ENCODE results near the gene MED23.

The MED23 gene

GRCh38 chr6:131627724-131628682 is at the start of gene MED23:
TSS of gene MED23 (minus strand) at chr6:131628242. CDS start at chr6:131628049, 193 bp downstream.
- DNase-seq, result peak; percentile 91

GRCh38 chr6:131673184-131673583 is 45.1 kb upstream of the MED23 start:
- no peak for DNase-seq

DNA sequence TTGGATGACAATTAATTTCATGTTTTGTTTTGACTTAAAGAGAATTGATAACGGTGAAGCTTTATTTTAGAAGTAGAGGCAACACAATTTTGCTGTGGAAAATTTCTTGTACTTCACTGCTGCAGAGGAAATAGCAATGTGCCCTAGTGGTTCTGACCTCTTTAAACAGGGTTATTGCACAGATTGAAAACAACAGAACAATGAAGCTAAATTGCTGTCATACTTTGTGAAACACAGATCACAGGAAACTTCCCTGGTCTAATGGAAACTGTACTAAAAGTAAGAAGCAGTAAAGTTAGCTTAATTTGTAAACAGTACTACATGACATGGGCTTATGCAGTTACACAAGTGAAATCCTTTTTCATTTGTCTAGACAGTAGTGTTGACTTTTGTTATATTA is 41.8 kb upstream of the MED23 start:
- DNase-seq, result no peak

DNA sequence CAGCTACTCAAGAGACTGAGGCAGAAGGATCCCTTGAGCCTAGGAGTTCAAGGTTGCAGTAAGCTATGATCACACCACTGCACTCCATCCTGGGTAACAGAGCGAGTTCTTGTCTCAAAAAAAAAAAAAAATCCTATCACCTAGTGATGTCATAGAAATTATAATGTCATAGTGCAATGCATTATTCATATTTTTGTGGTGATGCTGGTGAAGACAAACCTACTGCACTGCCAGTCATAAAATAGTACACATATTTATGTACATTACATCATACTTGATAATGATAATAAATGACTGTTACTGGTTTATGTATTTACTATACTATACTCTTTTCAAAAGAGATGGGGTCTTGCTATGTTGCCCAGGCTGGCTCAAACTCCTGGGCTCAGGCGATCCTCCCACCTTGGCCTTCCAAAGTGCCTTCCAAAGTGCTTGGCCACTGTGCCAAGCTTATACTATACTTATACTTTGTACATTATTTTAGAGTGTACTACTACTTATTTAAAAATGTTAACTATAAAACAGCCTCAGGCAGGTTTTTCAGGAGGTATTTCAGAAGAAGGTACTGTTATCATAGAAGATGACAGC is 35.6 kb upstream of the MED23 start:
- no peak for DNase-seq

DNA sequence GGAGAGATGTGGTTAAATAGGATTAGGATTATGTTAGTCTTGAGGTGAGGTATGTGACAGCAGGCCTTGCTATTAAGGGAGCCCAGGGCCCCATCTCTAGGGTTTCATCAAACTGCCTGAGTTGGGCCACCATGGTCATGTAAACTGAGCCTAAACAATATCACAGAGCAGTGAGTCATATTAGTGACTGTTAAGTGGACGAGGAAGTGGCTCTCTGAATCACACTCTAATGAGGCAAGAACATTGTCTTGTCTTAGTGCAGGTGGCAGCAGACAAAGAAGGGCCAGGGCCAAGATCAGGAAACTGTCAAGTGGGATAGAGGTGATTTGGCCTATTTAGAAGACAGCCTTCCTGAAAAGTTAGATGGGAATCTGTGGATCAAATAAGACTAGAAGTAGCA is 32.2 kb upstream of the MED23 start:
- no peak for DNase-seq

- no peak for DNase-seq
Observed at GRCh38 chr6:131658287-131658686, 30.2 kb upstream of the MED23 start.

GRCh38 chr6:131657630-131658111 is 29.6 kb upstream of the MED23 start:
- DNase-seq, result no peak

- DNase-seq, result no peak
Observed at GRCh38 chr6:131657222-131657621, 29.2 kb upstream of the MED23 start.

GRCh38 chr6:131656667-131657066 is 28.6 kb upstream of the MED23 start:
- no peak for DNase-seq

DNA sequence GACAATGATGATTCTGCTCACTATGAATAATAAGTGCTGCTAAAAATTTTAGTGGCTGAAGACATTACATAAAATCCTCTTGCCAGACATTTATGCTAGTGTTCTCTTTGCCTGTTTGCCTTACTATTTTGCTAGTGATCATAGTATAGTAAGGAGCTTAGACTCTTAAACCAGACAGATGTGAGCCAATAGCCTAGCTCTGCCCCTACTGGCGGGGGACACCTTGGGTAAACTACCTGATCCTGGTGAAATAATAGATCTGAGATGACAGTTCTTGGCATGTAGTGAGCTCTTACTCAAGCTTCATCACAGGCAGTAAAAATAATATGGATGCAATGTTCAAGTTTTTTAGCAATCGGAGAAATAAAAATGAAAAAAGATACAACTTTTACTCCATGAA is 27.9 kb upstream of the MED23 start:
- DNase-seq, result no peak

DNA sequence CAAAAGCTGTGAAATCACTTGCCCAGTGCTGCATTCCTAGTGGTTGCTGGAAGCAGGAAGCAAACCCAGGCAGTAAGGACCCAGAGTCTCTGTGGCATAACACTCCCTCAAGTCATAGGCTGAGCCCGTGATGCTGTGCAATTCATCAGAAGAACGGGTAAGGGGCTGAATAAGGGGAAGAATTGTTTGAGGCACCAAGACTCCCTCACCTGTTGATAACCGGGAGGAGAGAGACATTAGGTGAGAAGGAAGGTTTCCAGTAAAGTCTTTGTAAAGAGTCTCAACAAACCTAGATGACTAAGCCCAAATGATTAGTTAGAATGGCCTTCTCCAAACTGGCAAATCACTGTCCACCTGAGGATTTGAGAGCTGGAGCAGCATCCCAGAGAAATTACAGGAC is 27.3 kb upstream of the MED23 start:
- no peak for DNase-seq

- no peak for DNase-seq
Observed at GRCh38 chr6:131654326-131654725, 26.3 kb upstream of the MED23 start.

- no peak for DNase-seq
Observed at GRCh38 chr6:131652472-131652871, 24.4 kb upstream of the MED23 start.

- peak; percentile 11 for DNase-seq
Observed at GRCh38 chr6:131651782-131652181, 23.7 kb upstream of the MED23 start.

GRCh38 chr6:131646249-131646670 is 18.2 kb upstream of the MED23 start:
- no peak for DNase-seq

DNA sequence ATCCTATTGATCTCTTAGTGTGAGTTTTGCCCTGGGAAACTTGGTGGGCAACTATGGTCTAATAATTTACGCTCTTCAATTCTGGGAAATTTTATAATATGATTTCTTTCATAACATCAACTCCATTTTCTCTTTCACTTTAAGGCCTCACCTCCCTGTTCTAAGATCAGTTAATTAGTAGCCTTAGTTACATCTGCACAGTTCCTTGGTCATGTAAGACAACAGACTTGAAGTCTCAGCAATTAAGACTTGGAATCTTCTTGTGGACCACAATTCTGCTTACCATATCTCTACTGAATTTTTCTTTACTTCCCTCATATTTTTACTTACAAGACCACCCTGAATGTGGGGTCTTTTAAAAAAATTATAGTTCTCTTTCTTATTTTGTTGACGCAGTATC is 17.8 kb upstream of the MED23 start:
- no peak for DNase-seq

GRCh38 chr6:131644921-131645320 is 16.9 kb upstream of the MED23 start:
- DNase-seq, result no peak

- no peak for DNase-seq
Observed at GRCh38 chr6:131643855-131644460, 15.9 kb upstream of the MED23 start.

GRCh38 chr6:131642987-131643611 is 15.1 kb upstream of the MED23 start:
- DNase-seq, result no peak

- DNase-seq, result no peak
Observed at GRCh38 chr6:131642565-131642964, 14.5 kb upstream of the MED23 start.

DNA sequence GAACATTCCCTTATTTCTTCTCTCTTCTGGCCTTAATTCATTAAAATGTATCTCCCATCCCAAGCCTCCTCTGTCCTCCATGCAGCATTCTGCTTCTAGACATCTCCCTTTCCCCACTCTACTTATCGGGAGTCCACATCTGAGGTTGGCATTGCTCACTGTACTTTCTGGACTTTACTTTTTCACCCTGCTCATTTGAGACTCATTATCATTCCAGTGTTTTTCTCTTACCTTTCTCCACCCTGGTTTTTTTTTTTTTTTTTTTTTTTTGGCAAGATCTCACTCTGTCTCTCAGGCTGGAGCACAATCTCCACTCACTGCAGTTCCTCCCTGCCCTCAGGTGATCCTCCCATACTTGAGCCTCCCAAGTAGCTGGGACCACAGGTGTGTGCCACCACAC is 13.5 kb upstream of the MED23 start:
- no peak for DNase-seq

DNA sequence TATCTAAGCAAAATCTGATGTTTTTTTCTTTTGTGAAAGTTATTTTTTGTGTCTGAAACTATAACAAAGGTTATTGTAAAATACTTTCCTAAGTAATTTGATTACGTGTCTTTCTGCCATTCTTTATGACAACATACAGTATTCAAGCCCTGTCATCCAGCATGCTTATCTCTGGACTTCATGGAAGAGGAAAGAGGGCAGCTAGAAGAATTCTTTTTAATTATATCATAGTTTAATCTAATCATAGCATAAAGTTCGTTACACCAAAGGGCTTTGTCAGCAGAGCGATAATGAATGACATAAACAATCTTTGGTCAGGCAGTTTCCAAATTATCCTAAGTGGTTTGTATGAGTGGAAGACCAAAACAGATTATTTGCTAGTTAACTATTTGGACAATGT is 12.5 kb upstream of the MED23 start:
- no peak for DNase-seq

DNA sequence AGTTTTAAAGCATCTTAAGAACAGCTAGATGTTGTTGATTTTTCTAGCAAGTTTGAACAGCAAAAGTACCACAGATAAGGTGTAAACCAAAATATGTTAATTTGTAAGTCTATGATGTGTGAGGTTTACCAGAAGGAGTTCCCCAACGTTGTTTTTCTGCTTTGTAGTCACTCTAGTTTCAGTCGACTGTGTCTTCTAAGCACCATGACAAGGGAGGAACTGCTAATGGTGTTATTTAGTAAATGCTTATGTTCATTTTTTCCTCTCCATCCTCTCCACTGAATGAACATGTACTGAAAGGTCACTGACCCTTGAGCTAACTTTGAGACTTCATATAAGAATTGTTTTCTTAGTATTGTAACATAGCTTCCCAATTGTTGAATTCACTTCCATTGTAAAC is 12.1 kb upstream of the MED23 start:
- DNase-seq, result no peak
